NAMALWA (cell line): Measurements from ENCODE around the gene MAPKAP1.
"Not testable (repeated sequence)": the region's sequence is repeated elsewhere in the genome, so short reads cannot be mapped to it uniquely, and the experiment has no call there.

Experiments used
- DNase-seq: peaks from one replicate; pipeline ENCODE4 v3.0.0-alpha.2; 2015; ENCODE audit warnings: low spot score

Gene MAPKAP1

DNA sequence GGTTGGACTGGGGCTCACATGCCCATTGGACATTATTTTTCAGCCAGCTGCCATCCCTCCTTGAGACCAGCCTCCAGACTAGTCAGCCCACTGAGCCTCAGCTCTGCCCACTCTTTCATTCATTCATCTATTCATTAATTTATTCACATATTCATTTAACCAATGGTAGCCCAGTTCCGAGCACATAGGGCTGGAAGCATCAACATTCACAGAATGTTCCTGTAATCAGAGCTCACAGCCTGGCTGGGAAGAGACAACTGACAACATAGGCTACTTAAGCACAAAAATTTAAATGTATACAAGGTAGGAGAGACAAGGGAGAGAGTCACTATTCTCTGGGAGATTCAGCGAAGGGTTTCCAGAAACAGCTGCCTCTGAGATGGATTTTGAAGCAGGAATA, 23.2 kb upstream of the MAPKAP1 start:
- no peak for DNase-seq

DNA sequence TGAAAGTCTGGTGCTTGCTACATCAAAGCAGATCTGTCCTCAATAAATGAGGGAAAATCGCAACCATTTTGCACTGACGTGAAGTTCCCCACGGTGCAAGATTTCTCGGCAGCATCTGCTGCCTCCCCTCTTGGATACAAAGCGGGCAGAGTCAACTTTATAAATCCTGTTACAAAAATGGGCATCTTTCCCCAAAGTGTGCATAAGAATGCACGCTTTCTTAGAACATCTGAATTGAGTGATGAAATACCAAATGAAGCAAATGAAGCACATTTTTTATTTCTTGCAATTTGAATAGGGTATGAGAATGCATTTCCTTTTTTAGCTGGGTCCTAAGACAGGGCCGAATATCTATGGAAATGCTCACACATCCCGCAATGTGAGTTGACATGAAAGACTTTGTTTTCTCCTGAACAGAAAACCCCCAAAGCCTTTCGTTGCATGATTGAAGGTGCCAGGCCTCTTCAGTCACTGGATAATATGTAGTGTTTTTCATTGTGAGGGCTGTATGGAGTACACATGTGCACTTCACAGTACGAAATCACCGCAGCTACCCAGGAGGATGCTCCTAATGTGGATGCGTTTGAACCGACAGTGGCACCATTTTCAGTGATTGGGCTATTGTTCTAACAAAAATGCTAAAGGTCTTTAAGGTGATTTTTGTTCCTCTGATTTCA, 19.6 kb upstream of the MAPKAP1 start:
- no peak for DNase-seq

DNA sequence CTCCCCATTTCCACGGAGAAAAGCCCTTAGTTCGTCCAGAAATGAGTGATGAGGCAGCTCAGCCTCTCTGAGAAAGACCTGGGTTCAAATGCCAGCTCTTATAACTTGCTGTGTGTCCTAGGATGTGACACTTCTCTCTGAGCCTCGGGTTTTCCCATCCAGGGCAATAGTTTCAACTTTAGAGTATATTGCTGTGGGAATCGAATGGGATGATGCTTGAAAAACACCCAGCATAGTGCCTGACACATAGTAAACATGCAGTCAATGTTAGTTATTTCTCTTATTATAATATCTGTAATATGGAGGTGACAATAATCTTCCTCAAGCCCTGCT, 430 bp upstream of the MAPKAP1 start:
- DNase-seq: peak; percentile 8

DNA sequence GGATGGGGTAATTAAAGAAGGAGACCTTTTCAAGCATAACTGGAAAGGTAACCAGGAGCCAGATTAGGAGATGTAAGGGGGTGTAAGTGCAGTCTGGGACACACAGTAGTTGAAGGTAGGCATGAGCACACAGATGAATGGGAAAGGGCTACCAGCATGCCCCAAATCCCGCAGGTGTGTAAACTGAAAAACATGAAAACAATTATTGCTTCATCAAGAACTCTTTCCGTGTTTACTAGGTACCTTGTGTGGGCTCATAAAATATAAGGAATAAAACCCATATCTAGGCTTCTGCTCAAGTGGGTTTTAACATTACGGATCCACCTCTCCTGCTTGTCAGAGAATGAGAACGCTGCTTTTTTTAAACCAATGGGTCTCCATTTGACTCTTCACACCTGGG, 1.1 kb downstream of the MAPKAP1 start:
- no peak for DNase-seq

DNA sequence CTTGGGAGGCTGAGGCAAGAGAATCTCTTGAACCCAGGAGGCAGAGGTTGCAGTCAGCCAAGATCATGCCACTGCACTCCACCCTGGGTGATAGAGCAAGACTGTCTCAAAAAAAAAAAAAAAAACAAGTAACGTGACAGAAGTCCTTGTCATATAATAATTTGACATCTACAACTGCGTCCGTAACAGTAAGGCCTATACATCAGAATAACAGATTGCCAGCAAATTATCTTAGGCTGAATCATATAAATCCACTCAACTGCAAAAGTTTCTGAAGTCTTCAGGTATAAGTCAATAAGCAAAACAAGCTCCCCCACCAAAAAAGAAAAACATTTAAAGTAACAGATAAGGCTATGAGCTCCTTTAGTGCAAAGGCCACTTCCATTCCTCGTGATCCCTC, 3.3 kb downstream of the MAPKAP1 start:
- no peak for DNase-seq

DNA sequence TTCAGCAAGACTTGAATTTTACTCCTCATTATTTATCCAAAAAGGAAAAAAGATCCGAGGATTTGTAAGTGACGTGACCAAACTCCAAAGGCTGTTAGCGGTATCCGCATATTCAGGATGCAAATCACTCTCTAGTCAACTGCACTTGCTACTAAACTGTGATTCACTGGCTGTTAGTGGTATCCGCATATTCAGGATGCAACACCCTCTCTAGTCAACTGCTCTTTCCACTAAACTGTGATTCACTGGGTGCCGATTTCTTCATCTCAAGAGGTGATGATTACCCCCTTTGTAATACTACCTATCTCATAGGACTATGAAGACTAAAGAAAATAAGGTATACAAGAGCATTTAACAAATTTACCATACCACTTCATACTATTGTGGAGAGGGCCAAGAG, 5.7 kb downstream of the MAPKAP1 start:
- DNase-seq: no peak

DNA sequence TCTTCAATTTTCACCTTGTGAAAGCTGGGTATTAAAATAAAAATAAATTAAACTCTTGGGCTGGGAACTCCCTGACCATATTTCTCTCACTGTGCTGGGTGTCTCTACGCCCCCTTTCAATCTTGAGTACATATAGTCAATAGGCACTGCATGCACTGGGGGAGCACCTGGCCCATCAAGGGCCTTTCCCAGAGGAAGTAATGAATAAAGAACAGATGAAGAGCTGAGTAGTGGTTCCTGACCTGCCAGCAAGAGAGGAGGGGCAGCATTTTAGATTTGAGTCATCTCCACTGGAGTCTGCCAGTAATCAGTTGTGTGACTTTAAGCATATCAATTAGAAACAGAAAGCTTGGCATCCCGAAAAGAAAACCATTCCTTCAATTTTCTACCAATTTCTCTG, 6.2 kb downstream of the MAPKAP1 start:
- no peak for DNase-seq

DNA sequence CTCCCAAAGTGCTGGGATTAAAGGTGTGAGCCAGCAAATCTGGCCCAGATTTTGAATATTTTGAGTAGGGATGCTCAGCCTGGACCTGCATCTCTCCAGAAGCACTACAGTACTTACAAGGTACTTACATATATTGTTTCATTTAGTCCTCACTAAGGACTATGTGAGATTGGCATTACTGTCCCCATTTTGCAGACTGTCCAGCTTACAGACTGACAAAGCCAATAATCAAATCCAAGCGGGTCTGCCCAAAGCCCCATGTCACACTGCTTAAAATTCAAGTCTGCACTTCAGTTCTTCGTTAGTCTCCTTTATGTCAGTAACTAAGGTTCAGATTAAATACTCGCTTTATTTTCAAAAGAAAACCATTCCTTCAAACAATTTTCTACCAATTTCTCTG, 7.1 kb downstream of the MAPKAP1 start:
- no peak for DNase-seq

DNA sequence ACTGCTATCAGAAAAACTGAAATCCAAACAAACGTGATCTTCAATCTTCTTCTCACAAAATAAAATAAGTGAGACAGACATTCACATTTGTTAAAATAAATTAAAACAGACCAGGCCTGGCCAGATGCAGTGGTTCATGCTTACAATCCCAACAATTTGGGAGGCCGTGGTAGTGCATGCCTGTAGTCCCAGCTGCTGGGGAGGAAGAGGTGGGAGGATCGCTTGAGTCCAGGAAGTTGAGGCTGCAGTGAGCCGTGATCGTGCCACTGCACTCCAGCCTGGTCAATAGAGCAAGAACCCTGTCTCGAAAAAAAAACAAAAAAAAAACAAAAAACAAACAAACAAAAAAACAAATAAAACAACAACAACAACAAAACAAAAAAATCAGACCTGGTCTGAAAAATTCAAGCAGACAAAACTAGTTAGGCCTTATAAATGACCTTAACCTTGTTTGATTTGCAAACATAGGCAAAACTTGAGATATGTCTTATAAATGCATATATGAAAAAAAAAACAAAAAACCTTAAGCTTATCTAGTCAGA, 10.8 kb downstream of the MAPKAP1 start:
- no peak for DNase-seq

DNA sequence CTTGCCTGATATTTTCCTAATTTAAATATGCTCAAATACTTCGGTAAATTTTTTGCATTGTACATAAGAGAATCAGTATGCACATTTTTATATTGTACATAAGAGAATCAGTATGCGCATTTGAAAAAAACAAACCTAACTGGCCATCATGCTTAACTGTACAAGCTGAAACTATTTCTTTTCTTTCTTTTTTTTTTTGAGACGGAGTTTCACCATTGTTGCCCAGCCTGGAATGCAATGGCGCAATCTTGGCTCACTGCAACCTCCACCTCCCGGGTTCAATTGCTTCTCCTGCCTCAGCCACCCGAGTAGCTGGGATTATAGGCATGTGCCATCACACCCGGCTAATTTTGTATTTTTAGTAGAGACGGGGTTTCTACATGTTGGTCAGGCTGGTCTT, 11.5 kb downstream of the MAPKAP1 start:
- not testable (repeated sequence) for DNase-seq

DNA sequence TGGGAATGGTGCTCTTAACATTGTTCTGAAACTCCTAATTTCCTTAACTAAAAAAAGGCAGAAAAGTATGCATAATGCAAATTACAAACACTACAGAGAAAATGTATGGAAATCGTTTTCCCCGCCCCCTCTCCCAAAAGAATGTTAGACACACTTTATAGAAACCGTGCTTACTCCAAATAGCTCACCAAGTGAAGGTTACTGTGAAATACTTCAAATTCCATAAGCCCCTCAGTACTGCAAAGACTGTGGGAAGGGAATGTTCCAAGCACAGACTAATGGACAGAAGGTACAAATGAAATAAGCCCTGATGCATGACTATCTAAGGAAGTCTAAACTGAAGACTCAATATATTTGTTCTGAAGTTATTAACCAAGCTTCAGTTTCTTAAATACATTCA, 12.5 kb downstream of the MAPKAP1 start:
- DNase-seq: no peak

DNA sequence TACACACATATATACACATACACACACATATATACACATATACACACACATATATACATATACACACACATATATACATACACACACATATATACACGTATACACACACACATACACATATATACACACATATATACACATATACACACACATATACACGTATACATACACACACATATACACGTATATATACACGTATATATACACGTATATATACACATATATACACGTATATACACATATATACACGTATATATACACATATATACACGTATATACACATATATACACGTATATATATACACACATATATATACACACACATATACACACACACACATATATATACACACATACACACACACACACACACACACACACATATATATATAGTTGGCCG, 13.5 kb downstream of the MAPKAP1 start:
- DNase-seq: not testable (repeated sequence)

DNA sequence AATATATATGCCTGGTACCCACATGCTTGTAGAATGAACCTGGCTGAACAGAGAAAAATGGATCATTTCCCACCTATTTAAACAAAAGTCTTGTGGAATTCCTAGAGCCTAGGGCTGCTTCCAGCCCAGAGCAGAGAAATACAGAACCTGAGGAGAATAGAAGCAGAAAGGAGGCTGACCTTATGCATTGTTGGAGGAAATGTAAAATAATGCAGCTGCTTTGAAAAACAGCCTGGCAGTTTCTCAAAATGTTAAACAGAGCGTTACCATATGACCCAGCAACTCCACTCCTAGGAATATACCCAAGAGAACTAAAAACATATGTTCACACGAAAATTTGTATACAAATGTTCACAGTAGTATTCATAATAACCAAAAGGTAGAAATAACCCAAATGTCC, 15.1 kb downstream of the MAPKAP1 start:
- DNase-seq: no peak

DNA sequence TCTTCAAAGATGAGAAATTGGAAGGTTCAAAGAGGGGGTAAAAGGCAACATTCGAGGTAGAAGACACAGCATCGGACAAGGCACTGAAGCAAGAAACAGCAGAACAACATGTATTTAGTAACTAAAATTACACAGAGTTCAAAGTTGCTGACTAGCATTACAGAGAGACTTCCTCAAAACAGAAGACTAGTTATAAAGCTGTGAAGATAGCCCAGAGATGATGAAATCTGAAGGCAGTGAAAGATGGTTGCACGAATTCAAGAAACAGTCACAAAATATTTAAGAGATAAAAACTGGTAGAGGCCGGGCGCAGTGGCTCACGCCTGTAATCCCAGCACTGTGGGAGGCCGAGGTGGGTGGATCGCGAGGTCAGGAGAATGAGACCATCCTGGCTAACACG, 16.3 kb downstream of the MAPKAP1 start:
- DNase-seq: no peak

DNA sequence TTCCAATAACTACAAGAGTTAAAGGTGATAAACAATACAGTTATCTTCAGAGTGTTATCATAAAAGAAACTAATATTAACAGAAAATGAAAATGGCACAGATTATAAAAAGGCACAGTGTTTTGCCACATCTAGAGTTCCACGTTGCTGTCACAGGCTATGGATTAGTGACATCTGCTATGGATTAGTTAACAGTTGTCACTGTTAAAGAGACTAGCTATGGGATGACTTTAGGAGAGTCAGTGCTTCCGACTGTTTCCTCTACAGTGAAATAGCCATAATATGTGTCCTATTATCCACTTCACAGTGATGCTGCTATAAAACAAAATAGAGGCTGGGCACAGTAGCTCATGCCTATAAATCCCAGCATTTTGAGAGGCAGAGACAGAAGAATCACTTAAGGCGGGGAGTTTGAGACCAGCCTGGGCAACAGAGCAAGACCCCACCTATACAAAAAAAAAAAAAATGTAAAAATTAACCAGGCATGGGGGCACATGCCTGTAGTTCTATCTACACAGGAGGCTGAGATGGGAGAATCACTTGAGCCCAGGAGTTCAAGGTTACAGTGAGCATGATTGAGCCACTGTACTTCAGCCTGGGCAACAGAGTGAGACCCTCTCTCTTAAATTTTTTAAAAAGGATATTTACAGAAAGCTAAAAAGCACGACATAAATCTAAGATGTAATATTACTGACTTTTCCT, 19.7 kb downstream of the MAPKAP1 start:
- no peak for DNase-seq

DNA sequence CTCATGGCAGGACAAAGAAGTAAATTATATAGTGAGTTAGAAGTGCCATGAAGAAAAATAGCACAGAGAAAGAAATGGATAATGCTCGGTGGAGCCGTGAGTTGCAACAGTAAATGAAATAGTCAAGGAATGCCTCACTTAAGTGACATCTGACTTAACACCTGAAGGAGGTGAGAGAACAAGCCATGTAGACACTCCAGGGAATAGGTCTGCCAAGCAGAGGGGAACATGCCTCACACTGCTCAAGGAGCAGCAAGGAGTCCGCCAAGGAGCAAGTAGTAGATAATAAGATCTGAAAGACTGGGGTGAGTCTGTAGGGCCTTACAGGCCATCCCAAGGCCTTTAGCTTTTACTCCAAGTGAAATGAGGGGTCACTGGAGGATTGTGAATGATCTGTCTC, 21.8 kb downstream of the MAPKAP1 start:
- DNase-seq: no peak

DNA sequence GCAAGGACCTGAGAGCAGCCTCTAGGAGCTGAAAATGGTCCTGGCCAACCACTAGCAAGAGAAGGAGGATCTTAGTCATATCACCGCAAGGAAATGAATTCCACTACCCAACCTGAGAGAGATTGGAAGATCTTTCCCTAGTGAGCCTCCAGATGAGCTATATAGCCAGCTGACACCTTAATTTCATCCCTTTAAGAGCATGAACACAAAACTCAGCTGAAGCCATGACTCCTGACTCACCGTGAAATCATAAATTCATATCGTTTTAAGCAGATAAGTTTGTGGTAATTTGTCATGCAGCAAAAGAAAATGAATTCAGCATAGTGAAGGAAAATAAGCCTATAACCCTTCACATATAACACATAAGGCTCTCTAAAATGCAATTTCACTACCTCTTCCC, 23.5 kb downstream of the MAPKAP1 start:
- no peak for DNase-seq

DNA sequence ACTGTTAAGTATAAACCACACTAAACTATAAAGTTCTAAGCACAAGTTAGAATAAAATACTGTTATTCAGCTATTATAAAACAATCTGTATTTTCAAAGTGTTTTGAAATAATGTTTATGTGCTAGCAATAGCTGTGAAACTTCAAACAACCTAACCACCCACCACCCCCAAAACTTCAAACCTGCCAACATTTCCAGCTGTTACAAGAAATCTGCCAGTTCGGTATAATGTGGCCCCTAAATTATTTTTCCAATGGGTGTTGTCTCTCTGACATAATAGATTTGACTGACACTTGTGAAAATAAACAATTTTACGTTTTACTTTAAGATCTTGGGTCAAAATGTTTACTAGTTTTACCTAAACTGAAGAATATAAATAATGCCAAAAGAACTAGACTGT, 24.7 kb downstream of the MAPKAP1 start:
- DNase-seq: no peak

DNA sequence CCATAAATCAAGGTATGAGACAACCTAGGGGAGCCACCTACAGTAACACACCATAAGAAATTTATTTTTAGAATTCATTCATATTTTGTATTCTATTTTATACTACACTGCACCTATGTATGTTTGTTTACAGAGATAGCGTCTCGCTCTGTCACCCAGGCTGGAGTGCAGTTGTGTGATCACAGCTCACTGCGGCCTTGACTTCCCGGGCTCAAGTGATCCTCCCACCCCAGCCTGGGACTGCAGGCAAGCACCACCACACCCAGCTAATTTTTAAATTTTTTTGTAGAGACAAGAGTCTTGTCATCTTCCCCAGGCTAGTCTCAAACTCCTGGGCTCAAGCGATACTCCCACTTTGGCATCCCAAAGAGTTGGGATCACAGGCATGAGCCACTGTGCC, 25.4 kb downstream of the MAPKAP1 start:
- DNase-seq: no peak

DNA sequence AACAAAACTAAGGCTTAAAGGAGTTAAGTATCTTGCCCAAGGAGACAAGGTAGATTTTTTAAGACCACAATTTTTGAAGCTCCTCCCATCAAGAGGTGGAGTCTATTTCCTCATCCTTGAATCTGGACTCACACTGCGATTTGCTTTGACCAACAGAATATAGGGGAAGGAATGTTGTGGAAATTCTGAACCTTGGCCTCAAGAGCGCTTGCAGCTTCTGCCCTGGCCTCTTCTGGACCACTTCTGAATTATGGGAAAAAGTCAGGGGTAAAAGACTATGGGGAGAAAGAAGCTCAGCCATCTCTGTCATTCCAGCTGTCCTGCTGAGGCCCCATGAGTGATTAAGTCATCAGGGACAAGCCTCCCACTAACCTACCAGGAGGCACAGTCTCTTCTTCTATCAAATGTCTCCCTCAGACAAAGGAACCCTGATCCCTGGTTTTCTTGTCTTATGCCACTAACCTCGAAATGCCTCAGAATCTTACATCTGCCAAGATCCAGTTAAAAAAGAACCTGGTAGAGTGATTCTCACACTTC, 25.9 kb downstream of the MAPKAP1 start:
- DNase-seq: no peak

DNA sequence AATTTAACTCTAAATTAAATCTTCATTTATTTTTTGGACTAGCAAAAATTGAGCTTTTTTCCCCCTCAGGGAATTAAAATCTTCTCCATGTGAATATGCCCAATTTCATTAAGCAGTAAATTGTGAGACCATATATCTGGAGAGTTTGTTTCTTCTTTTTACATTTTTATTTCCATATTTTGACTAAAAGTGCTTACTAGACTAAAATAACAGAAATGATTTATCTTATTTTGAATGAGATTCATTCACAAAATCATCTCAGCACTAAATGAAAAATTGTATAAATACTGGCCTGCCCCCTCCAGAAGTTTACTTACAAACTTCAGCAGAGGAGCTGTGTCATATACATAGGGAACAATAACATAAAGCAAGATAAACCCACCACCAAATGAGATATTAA, 26.6 kb downstream of the MAPKAP1 start:
- no peak for DNase-seq

DNA sequence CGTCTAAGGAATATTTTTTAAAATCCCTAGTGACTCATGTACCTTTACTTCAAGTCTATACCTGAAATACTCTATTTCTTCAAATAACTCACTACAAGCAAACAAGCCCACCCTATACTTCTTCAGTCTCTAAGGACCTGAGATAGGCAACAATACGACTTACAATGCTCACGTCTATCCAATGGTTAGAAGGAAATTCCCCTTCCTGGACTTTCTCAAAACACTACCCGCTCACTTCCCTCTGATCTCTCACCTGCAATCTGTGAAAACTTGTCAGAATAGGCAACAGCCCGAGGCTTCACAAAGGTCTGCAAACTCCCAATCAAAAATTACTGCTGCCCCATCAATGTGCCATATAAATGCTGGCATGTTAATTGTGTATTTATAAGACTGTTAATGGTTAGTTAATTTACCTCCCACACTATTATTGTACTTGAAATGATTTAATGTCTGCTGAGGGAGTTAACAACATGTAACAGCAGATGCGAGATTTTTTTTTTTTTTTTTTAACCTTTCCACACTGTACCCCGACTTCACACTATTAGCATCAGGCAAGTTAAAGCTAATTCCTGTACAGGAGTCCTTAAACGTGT, 27.3 kb downstream of the MAPKAP1 start:
- DNase-seq: no peak
